ENCODE results near the gene LRP1. TPM values are rescaled to one million over a fixed set of nuclear protein-coding genes. Genes with fewer than 3 reads are reported as not detected.

Gene LRP1
- total RNA-seq, 1 donor from 2014 or later = 62.7 TPM

GRCh38 chr12:57201631-57202030 lies 73.3 kb downstream of the LRP1 start:
- no peaks in the 10 kb centered on the region for H3K4me1 Mint-ChIP-seq
- H3K9me3 Mint-ChIP-seq = no peaks in the 10 kb centered on the region
- H3K27me3 Mint-ChIP-seq (ENCODE audit: low read depth) = no peaks in the 10 kb centered on the region
- no peak overlapping the region for H3K4me3 Mint-ChIP-seq
- no peak for DNase-seq (ENCODE audit: low read depth, low spot score)
- H3K27ac Mint-ChIP-seq (ENCODE audit: unreplicated experiment) = no peak overlapping the region
- TF ChIP-seq CTCF (conservative IDR thresholded peaks at IDR 0.05) = no peak
- H3K36me3 Mint-ChIP-seq (ENCODE audit: low read depth) = no peaks in the 10 kb centered on the region

- DNase-seq (ENCODE audit: low read depth, low spot score) = no peak
- no peak overlapping the region for H3K4me3 Mint-ChIP-seq
- H3K27me3 Mint-ChIP-seq (ENCODE audit: low read depth) = no peaks in the 10 kb centered on the region
- H3K27ac Mint-ChIP-seq (ENCODE audit: unreplicated experiment) = no peak overlapping the region
- H3K4me1 Mint-ChIP-seq = no peaks in the 10 kb centered on the region
- H3K36me3 Mint-ChIP-seq (ENCODE audit: low read depth) = no peaks in the 10 kb centered on the region
- TF ChIP-seq CTCF (conservative IDR thresholded peaks at IDR 0.05) = no peak
- no peaks in the 10 kb centered on the region for H3K9me3 Mint-ChIP-seq
Measured at GRCh38 chr12:57202321-57202720, 74.0 kb downstream of the LRP1 start.

GRCh38 chr12:57203201-57203600 lies 74.9 kb downstream of the LRP1 start:
- no peak for TF ChIP-seq CTCF (conservative IDR thresholded peaks at IDR 0.05)
- Mint-ChIP-seq H3K27me3 (ENCODE audit: low read depth) (no peaks in the 10 kb centered on the region), H3K36me3 (ENCODE audit: low read depth) (no peaks in the 10 kb centered on the region), H3K4me1 (no peaks in the 10 kb centered on the region), H3K4me3 (no peak overlapping the region), H3K9me3 (no peaks in the 10 kb centered on the region), H3K27ac (ENCODE audit: unreplicated experiment) (no peak overlapping the region)
- no peak for DNase-seq (ENCODE audit: low read depth, low spot score)

- Mint-ChIP-seq H3K4me3 (no peak overlapping the region), H3K36me3 (ENCODE audit: low read depth) (no peaks in the 10 kb centered on the region), H3K27me3 (ENCODE audit: low read depth) (no peaks in the 10 kb centered on the region), H3K4me1 (no peaks in the 10 kb centered on the region), H3K9me3 (no peaks in the 10 kb centered on the region), H3K27ac (ENCODE audit: unreplicated experiment) (no peak overlapping the region)
- TF ChIP-seq CTCF (conservative IDR thresholded peaks at IDR 0.05) = no peak
- no peak for DNase-seq (ENCODE audit: low read depth, low spot score)
Measured at GRCh38 chr12:57203791-57204190, 75.5 kb downstream of the LRP1 start.

GRCh38 chr12:57204454-57204853 lies 76.2 kb downstream of the LRP1 start:
- no peak for TF ChIP-seq CTCF (conservative IDR thresholded peaks at IDR 0.05)
- no peak overlapping the region for H3K4me3 Mint-ChIP-seq
- no peaks in the 10 kb centered on the region for H3K4me1 Mint-ChIP-seq
- no peaks in the 10 kb centered on the region for H3K27me3 Mint-ChIP-seq (ENCODE audit: low read depth)
- H3K9me3 Mint-ChIP-seq = no peaks in the 10 kb centered on the region
- H3K27ac Mint-ChIP-seq (ENCODE audit: unreplicated experiment) = no peak overlapping the region
- no peak for DNase-seq (ENCODE audit: low read depth, low spot score)
- H3K36me3 Mint-ChIP-seq (ENCODE audit: low read depth) = no peaks in the 10 kb centered on the region

- no peaks in the 10 kb centered on the region for H3K4me1 Mint-ChIP-seq
- H3K9me3 Mint-ChIP-seq = no peaks in the 10 kb centered on the region
- no peak for TF ChIP-seq CTCF (conservative IDR thresholded peaks at IDR 0.05)
Measured at GRCh38 chr12:57205186-57205585, 76.9 kb downstream of the LRP1 start.

More at GRCh38 chr12:57205186-57205585, 76.9 kb downstream of the LRP1 start:
- Mint-ChIP-seq H3K36me3 (ENCODE audit: low read depth) (no peaks in the 10 kb centered on the region), H3K4me3 (no peak overlapping the region), H3K27me3 (ENCODE audit: low read depth) (no peaks in the 10 kb centered on the region), H3K27ac (ENCODE audit: unreplicated experiment) (no peak overlapping the region)
- no peak for DNase-seq (ENCODE audit: low read depth, low spot score)

Measured in neural crest cell (in vitro differentiated cells).